Medulla oblongata (tissue), 1 donor: ENCODE data around the gene PLEKHG4B.
A peak's percentile ranks its signal among the peaks of the same experiment; 100 is the strongest.

Experiments used
- DNase-seq: peaks from one replicate; pipeline ENCODE4 v3.0.0-alpha.2; 2015; ENCODE audit errors: extremely low spot score

The PLEKHG4B gene

GRCh38 chr5:187617-188451 is 95.9 kb downstream of the PLEKHG4B start:
- DNase-seq: no peak

- DNase-seq: peak; percentile 87
Observed at GRCh38 chr5:188488-189481, 96.8 kb downstream of the PLEKHG4B start.

GRCh38 chr5:189486-189885 is 97.5 kb downstream of the PLEKHG4B start:
- no peak for DNase-seq

- DNase-seq: no peak
Observed at GRCh38 chr5:189976-190365, 98.0 kb downstream of the PLEKHG4B start.

- no peak for DNase-seq
Observed at GRCh38 chr5:190366-191035, 98.5 kb downstream of the PLEKHG4B start.

- peak; percentile 62 for DNase-seq
Observed at GRCh38 chr5:191036-191948, 99.3 kb downstream of the PLEKHG4B start, which contains the start of gene LRRC14B. LRRC14B (plus strand) TSS chr5:191495; CDS start chr5:191539, 44 bp downstream.

GRCh38 chr5:191949-192690 is 100.2 kb downstream of the PLEKHG4B start:
- DNase-seq: no peak

- no peak for DNase-seq
Observed at GRCh38 chr5:192691-192969, 100.7 kb downstream of the PLEKHG4B start.

- no peak for DNase-seq
Observed at GRCh38 chr5:192970-193831, 101.2 kb downstream of the PLEKHG4B start.

GRCh38 chr5:194102-194501 is 102.1 kb downstream of the PLEKHG4B start:
- no peak for DNase-seq

- DNase-seq: no peak
Observed at GRCh38 chr5:194603-195209, 102.7 kb downstream of the PLEKHG4B start.

- DNase-seq: no peak
Observed at GRCh38 chr5:195401-196160, 103.6 kb downstream of the PLEKHG4B start.

- DNase-seq: no peak
Observed at GRCh38 chr5:196350-196749, 104.4 kb downstream of the PLEKHG4B start.

GRCh38 chr5:197031-197430 is 105.1 kb downstream of the PLEKHG4B start:
- DNase-seq: peak; percentile 64

- no peak for DNase-seq
Observed at GRCh38 chr5:197892-198489, 106.0 kb downstream of the PLEKHG4B start.

GRCh38 chr5:198516-199196 is 106.7 kb downstream of the PLEKHG4B start:
- no peak for DNase-seq
